OCI-LY1 (cell line): ENCODE results near the gene CACNA1C.

ENCODE experiments used
- H2AFZ ChIP-seq: fragments of 200-600 bp; sonication (generic), shearing (Covaris generic); 2 replicates; pipeline ENCODE4 v1.6.0; 2014; ENCODE audit warnings: antibody characterized with exemption, mild to moderate bottlenecking, low read length
- H3F3A ChIP-seq: fragments of 200-600 bp; sonication (generic), shearing (Covaris generic); 2 replicates; pipeline ENCODE4 v1.6.0; 2014; ENCODE audit warnings: mild to moderate bottlenecking, antibody characterized with exemption, low read length, moderate library complexity; ENCODE audit not compliant: insufficient read depth
- H3K27ac ChIP-seq: fragments of 200-600 bp; sonication (generic); 2 replicates; pipeline ENCODE4 v1.5.1; 2014; ENCODE audit warnings: low read length, mixed run types, mild to moderate bottlenecking, low read depth; ENCODE audit not compliant: poor library complexity, severe bottlenecking
- H3K27me3 ChIP-seq: fragments of 200-600 bp; sonication (generic); 2 replicates; pipeline ENCODE4 v1.6.0; 2014; ENCODE audit warnings: antibody characterized with exemption, mild to moderate bottlenecking, low read length, moderate library complexity; ENCODE audit not compliant: insufficient read depth
- H3K36me3 ChIP-seq: fragments of 200-600 bp; sonication (generic); 2 replicates; pipeline ENCODE4 v1.6.1; 2014; ENCODE audit warnings: mild to moderate bottlenecking, antibody characterized with exemption, low read length, moderate library complexity, mixed read lengths; ENCODE audit not compliant: insufficient read depth
- H3K4me1 ChIP-seq: fragments of 200-600 bp; sonication (generic); 2 replicates; pipeline ENCODE4 v1.5.1; 2014; ENCODE audit warnings: mild to moderate bottlenecking, low read length, moderate library complexity; ENCODE audit not compliant: insufficient read depth, severe bottlenecking
- H3K4me2 ChIP-seq: fragments of 200-600 bp; sonication (generic), shearing (Covaris generic); 2 replicates; pipeline ENCODE4 v1.6.1; 2014; ENCODE audit warnings: low read length
- H3K4me3 ChIP-seq: fragments of 200-600 bp; sonication (generic); 2 replicates; pipeline ENCODE4 v1.5.1; 2014; ENCODE audit warnings: low read length, low read depth, mild to moderate bottlenecking, mixed read lengths; ENCODE audit not compliant: poor library complexity, severe bottlenecking
- H3K79me2 ChIP-seq: fragments of 200-600 bp; shearing (Covaris generic); 2 replicates; pipeline ENCODE4 v1.6.1; 2016; ENCODE audit warnings: mixed run types, low read length, mixed read lengths; ENCODE audit not compliant: insufficient read depth
- H3K9ac ChIP-seq: fragments of 200-600 bp; sonication (generic), shearing (Covaris generic); 2 replicates; pipeline ENCODE4 v1.6.1; 2014; ENCODE audit warnings: mild to moderate bottlenecking, low read length, mixed read lengths
- H3K9me2 ChIP-seq: fragments of 200-600 bp; sonication (generic), shearing (Covaris generic); 2 replicates; pipeline ENCODE4 v1.6.1; 2014; ENCODE audit warnings: low read depth, mild to moderate bottlenecking, low read length, mixed read lengths
- H3K9me3 ChIP-seq: fragments of 200-600 bp; shearing (Covaris generic); 2 replicates; pipeline ENCODE4 v1.6.1; 2014; ENCODE audit warnings: low read length, mixed read lengths
- H4K20me1 ChIP-seq: fragments of 200-600 bp; sonication (generic), shearing (Covaris generic); 2 replicates; pipeline ENCODE4 v1.6.0; 2016; ENCODE audit warnings: mild to moderate bottlenecking, low read length; ENCODE audit not compliant: insufficient read depth
- EZH2 ChIP-seq: fragments of 200-600 bp; sonication (generic), shearing (Covaris generic); IDR thresholded peaks from 2 replicates; pipeline ENCODE4 v1.8.0; 2017; ENCODE audit warnings: borderline replicate concordance, mixed run types, mild to moderate bottlenecking, antibody characterized with exemption, low read length, moderate library complexity, mixed read lengths
- TF ChIP-seq, protein P1 (sequence below): fragments of 200-600 bp; sonication (generic), shearing (Covaris generic); IDR thresholded peaks from 2 replicates; pipeline ENCODE4 v1.5.1; 2017; ENCODE audit warnings: mild to moderate bottlenecking, antibody characterized with exemption, low read length, moderate library complexity, mixed read lengths

The CACNA1C gene

GRCh38 chr12:2287151-2287550, 234.4 kb downstream of the CACNA1C start:
- H3K27ac ChIP-seq: no peak overlapping the region
- no peaks in the 10 kb centered on the region; the same call in 1 of the 2 replicates for H3K36me3 ChIP-seq
- no peaks in the 10 kb centered on the region for H4K20me1 ChIP-seq
- no peaks in the 10 kb centered on the region for H3K27me3 ChIP-seq
- peaks cover 36% of the 10 kb centered on the region for H3K4me1 ChIP-seq
- H3K4me2 ChIP-seq: no peak overlapping the region
- H2AFZ ChIP-seq: no peak overlapping the region
- no peaks in the 10 kb centered on the region for H3K9me2 ChIP-seq
- no peak overlapping the region for H3K9ac ChIP-seq
- 0 out of 2 replicates have a peak, but pooled peaks cover under 1% of the 10 kb centered on the region for H3K9me3 ChIP-seq
- no peak overlapping the region for H3K4me3 ChIP-seq
- H3K79me2 ChIP-seq: no peaks in the 10 kb centered on the region
- no peak for TF ChIP-seq EZH2
- TF ChIP-seq, protein P1, sequence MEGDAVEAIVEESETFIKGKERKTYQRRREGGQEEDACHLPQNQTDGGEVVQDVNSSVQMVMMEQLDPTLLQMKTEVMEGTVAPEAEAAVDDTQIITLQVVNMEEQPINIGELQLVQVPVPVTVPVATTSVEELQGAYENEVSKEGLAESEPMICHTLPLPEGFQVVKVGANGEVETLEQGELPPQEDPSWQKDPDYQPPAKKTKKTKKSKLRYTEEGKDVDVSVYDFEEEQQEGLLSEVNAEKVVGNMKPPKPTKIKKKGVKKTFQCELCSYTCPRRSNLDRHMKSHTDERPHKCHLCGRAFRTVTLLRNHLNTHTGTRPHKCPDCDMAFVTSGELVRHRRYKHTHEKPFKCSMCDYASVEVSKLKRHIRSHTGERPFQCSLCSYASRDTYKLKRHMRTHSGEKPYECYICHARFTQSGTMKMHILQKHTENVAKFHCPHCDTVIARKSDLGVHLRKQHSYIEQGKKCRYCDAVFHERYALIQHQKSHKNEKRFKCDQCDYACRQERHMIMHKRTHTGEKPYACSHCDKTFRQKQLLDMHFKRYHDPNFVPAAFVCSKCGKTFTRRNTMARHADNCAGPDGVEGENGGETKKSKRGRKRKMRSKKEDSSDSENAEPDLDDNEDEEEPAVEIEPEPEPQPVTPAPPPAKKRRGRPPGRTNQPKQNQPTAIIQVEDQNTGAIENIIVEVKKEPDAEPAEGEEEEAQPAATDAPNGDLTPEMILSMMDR: no peak
- H3F3A ChIP-seq: no peaks in the 10 kb centered on the region

GRCh38 chr12:2287589-2287988, 234.8 kb downstream of the CACNA1C start:
- H3K9ac ChIP-seq: no peak overlapping the region
- no peaks in the 10 kb centered on the region for H3F3A ChIP-seq
- no peaks in the 10 kb centered on the region; the same call in 1 of the 2 replicates for H3K36me3 ChIP-seq
- no peaks in the 10 kb centered on the region for H3K9me2 ChIP-seq
- no peaks in the 10 kb centered on the region for H3K27me3 ChIP-seq
- no peak overlapping the region for H2AFZ ChIP-seq
- TF ChIP-seq, protein P1: no peak
- no peak for TF ChIP-seq EZH2
- no peak overlapping the region for H3K27ac ChIP-seq
- H3K9me3 ChIP-seq: no peaks in the 10 kb centered on the region
- H3K4me1 ChIP-seq: peaks cover 36% of the 10 kb centered on the region
- no peaks in the 10 kb centered on the region for H4K20me1 ChIP-seq
- H3K4me2 ChIP-seq: no peak overlapping the region
- H3K4me3 ChIP-seq: no peak overlapping the region
- H3K79me2 ChIP-seq: no peaks in the 10 kb centered on the region

DNA sequence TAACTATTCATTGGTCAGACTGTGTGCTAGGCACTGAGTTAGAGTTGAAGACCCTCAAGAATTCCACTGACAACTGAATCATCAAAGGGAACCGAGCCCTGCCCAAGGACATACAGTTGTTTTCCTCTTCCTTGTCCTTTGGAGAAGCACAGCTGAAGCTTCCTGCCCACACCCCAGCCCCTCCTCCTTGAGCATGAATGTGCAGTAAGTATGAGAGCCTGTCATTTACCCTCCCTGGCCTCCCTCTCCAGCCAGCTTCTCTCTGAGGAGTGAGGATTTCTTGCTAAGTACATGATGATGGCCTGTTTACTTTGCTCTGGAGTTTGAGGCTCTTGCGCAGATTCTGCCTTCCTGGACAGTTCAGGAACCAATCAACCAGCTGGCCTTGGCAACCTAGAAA, 235.2 kb downstream of the CACNA1C start:
- no peaks in the 10 kb centered on the region for H3K9me3 ChIP-seq
- H3K4me1 ChIP-seq: peaks cover 32% of the 10 kb centered on the region
- H3K79me2 ChIP-seq: no peaks in the 10 kb centered on the region
- no peaks in the 10 kb centered on the region for H3K27me3 ChIP-seq
- no peak overlapping the region for H3K4me2 ChIP-seq
- no peak overlapping the region for H3K4me3 ChIP-seq
- no peaks in the 10 kb centered on the region for H3F3A ChIP-seq
- H3K9ac ChIP-seq: no peak overlapping the region
- H3K9me2 ChIP-seq: no peaks in the 10 kb centered on the region
- no peak overlapping the region for H2AFZ ChIP-seq
- H3K27ac ChIP-seq: no peak overlapping the region
- no peaks in the 10 kb centered on the region; the same call in 1 of the 2 replicates for H3K36me3 ChIP-seq
- TF ChIP-seq, protein P1: no peak
- no peak for TF ChIP-seq EZH2
- no peaks in the 10 kb centered on the region for H4K20me1 ChIP-seq
